ENCODE measurements around the gene SLC9A1.

- TF ChIP-seq ZNF747 (tag by site-specific recombination; IDR thresholded peaks at IDR 0.05): no peak
- no peak for TF ChIP-seq CTCF (tag by site-specific recombination; IDR thresholded peaks at IDR 0.05)
- no peak for TF ChIP-seq ZNF311 (tag by site-specific recombination; IDR thresholded peaks at IDR 0.05; ENCODE audit: borderline replicate concordance)
- TF ChIP-seq ZNF449 (tag by site-specific recombination; IDR thresholded peaks at IDR 0.05): no peak
- TF ChIP-seq BCL11A (tag by site-specific recombination; IDR thresholded peaks at IDR 0.05; ENCODE audit: low read depth): no peak
- TF ChIP-seq PRDM10 (tag by site-specific recombination; IDR thresholded peaks at IDR 0.05): no peak
- TF ChIP-seq ZNF433 (tag by site-specific recombination; IDR thresholded peaks at IDR 0.05; ENCODE audit: low read depth): no peak
- TF ChIP-seq ZNF138 (tag by site-specific recombination; IDR thresholded peaks at IDR 0.05; ENCODE audit: borderline replicate concordance): no peak
Measured at GRCh38 chr1:27101054-27101491, 53.9 kb downstream of the SLC9A1 start.

Data from HEK293 (cell line).